Activated CD4-positive, alpha-beta T cell treated with anti-CD3 and anti-CD28 coated beads for 4 hours (primary cell): ENCODE measurements around the gene C1QTNF12.
"Not testable (repeated sequence)": the region's sequence is repeated elsewhere in the genome, so short reads cannot be mapped to it uniquely, and the experiment has no call there.

Experiments
- DNase-seq, 2 donors: peaks; one replicate each; pipeline ENCODE4 v3.0.0-alpha.2; 2020

C1QTNF12 gene

GRCh38 chr1:1259119-1259488 is 12.6 kb upstream of the C1QTNF12 start:
- DNase-seq, result no peak

- DNase-seq, result no peak
Measured at GRCh38 chr1:1256956-1257871, 10.7 kb upstream of the C1QTNF12 start.

- DNase-seq, result no peak
Measured at GRCh38 chr1:1255611-1256010, 9.1 kb upstream of the C1QTNF12 start.

- DNase-seq, result no peak
Measured at GRCh38 chr1:1255078-1255477, 8.6 kb upstream of the C1QTNF12 start.

GRCh38 chr1:1254667-1254998 is 8.1 kb upstream of the C1QTNF12 start:
- DNase-seq, result no peak

GRCh38 chr1:1253972-1254666 is 7.6 kb upstream of the C1QTNF12 start:
- no peak for DNase-seq

- DNase-seq, result no peak
Measured at GRCh38 chr1:1253314-1253713, 6.8 kb upstream of the C1QTNF12 start.

GRCh38 chr1:1250786-1251284 is 4.3 kb upstream of the C1QTNF12 start:
- DNase-seq, result peak; percentile 71 to 74

- DNase-seq, result not testable (repeated sequence)
Measured at GRCh38 chr1:1248009-1248913, 1.7 kb upstream of the C1QTNF12 start.

- no peak for DNase-seq
Measured at GRCh38 chr1:1247341-1247913, 905 bp upstream of the C1QTNF12 start.

GRCh38 chr1:1245817-1246576 is 525 bp downstream of the C1QTNF12 start:
- no peak for DNase-seq

- no peak for DNase-seq
Measured at GRCh38 chr1:1245178-1245816, 1.2 kb downstream of the C1QTNF12 start.

GRCh38 chr1:1244192-1244811 is 2.2 kb downstream of the C1QTNF12 start:
- no peak for DNase-seq

- DNase-seq, result no peak
Measured at GRCh38 chr1:1243807-1244191, 2.7 kb downstream of the C1QTNF12 start.

GRCh38 chr1:1243266-1243660 is 3.3 kb downstream of the C1QTNF12 start:
- DNase-seq, result no peak

GRCh38 chr1:1242461-1243265 is 3.9 kb downstream of the C1QTNF12 start:
- DNase-seq, result no peak

GRCh38 chr1:1241588-1242219 is 4.8 kb downstream of the C1QTNF12 start:
- DNase-seq, result no peak

- DNase-seq, result no peak
Measured at GRCh38 chr1:1240822-1241587, 5.5 kb downstream of the C1QTNF12 start.

- DNase-seq, result no peak
Measured at GRCh38 chr1:1240348-1240732, 6.2 kb downstream of the C1QTNF12 start.
